ENCODE data around the gene TMEM263. TPM values are rescaled to one million over a fixed set of nuclear protein-coding genes. Genes with fewer than 3 reads are reported as not detected.

Gene TMEM263
- total RNA-seq, 1 experiment from 2014 or later = 11.8 TPM

DNA sequence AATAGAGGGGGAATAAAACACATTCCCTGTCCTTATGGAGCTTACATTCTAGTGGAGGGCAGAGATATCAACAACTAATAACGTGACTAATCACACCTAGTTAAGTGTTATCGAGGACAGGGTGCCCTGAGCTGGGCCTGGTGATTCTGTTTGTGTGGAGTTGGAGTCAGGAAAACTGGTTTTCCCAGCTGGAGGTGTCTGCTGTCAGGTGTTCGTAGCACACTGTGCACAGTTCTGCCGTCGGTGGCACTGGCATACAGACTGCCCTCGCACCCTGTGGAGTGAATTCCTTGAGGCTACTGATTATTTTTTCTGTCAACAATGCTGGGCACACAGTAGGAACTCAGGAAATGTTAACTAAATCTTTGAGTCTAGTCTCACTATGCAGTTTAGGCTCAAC is 32.1 kb downstream of the TMEM263 start:
- Histone ChIP-seq H4K5ac (ENCODE audit: insufficient read length, low read depth, low read length) (no peak overlapping the region), H2AFZ (ENCODE audit: low read length) (no peak overlapping the region), H3K4ac (ENCODE audit: low read depth, low read length) (no peak overlapping the region), H3K79me2 (ENCODE audit: insufficient read depth, low read length) (no peaks in the 10 kb centered on the region), H3K23me2 (ENCODE audit: insufficient read length, low read depth, low read length, poor library complexity, severe bottlenecking) (peaks cover 6% of the 10 kb centered on the region), H4K8ac (replicated peaks; ENCODE audit: insufficient read length, low read depth, low read length) (no peak overlapping the region), H3K79me1 (ENCODE audit: insufficient read depth, low read depth, low read length, poor library complexity, severe bottlenecking) (no peaks in the 10 kb centered on the region), H3K23ac (ENCODE audit: insufficient read length, low read depth, low read length) (no peak overlapping the region), H3K14ac (ENCODE audit: insufficient read depth, low read length) (no peak overlapping the region), H2AK5ac (ENCODE audit: insufficient read length, low read length) (no peak overlapping the region), H4K20me1 (ENCODE audit: control insufficient read depth, insufficient read depth, insufficient read length) (no peaks in the 10 kb centered on the region), H2BK12ac (ENCODE audit: insufficient read length, low read depth, low read length) (no peak overlapping the region), H3T11ph (ENCODE audit: low read length) (no peak overlapping the region), H4K91ac (ENCODE audit: insufficient read length, low read depth, low read length) (no peak overlapping the region), H3K27ac (ENCODE audit: insufficient read length, low read depth, low read length) (no peak overlapping the region), H3K4me2 (ENCODE audit: insufficient read depth, insufficient read length, low read length) (peak overlapping the region; percentile 41), H3K56ac (ENCODE audit: insufficient read length, low read depth, low read length) (no peak overlapping the region), H2BK15ac (ENCODE audit: low read depth, low read length) (no peak overlapping the region), H2BK5ac (ENCODE audit: insufficient read length, low read length) (no peak overlapping the region), H3K9me3 (ENCODE audit: control insufficient read depth, low read depth, low read length) (no peaks in the 10 kb centered on the region), H3K18ac (ENCODE audit: insufficient read length, low read depth, low read length) (no peak overlapping the region), H2BK20ac (ENCODE audit: low read depth, low read length, poor library complexity, severe bottlenecking) (no peak overlapping the region), H2BK120ac (ENCODE audit: low read depth, low read length, poor library complexity, severe bottlenecking) (no peak overlapping the region), H3K4me1 (ENCODE audit: insufficient read depth, low read length) (no peaks in the 10 kb centered on the region; the same call in 1 of the 2 replicates), H3K9ac (ENCODE audit: extremely low read depth, insufficient read length, low read length) (no peak overlapping the region), H3K27me3 (ENCODE audit: insufficient read depth, low read length) (no peaks in the 10 kb centered on the region)
- no peak overlapping the region for H3K27ac Mint-ChIP-seq
- TF ChIP-seq, protein P1, sequence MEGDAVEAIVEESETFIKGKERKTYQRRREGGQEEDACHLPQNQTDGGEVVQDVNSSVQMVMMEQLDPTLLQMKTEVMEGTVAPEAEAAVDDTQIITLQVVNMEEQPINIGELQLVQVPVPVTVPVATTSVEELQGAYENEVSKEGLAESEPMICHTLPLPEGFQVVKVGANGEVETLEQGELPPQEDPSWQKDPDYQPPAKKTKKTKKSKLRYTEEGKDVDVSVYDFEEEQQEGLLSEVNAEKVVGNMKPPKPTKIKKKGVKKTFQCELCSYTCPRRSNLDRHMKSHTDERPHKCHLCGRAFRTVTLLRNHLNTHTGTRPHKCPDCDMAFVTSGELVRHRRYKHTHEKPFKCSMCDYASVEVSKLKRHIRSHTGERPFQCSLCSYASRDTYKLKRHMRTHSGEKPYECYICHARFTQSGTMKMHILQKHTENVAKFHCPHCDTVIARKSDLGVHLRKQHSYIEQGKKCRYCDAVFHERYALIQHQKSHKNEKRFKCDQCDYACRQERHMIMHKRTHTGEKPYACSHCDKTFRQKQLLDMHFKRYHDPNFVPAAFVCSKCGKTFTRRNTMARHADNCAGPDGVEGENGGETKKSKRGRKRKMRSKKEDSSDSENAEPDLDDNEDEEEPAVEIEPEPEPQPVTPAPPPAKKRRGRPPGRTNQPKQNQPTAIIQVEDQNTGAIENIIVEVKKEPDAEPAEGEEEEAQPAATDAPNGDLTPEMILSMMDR (conservative IDR thresholded peaks at IDR 0.05) = no peak
- DNase-seq = no peak
- no CpG with 5 or more reads among the region's 6 CpGs for WGBS (ENCODE audit: extremely low coverage, insufficient read length, low lambda C conversion rate)
- H3K4me1 Mint-ChIP-seq = peaks cover 18 to 22% of the 10 kb centered on the region in 2 experiments
- H3K9me3 Mint-ChIP-seq = no peaks in the 10 kb centered on the region; a peak in 1 of 5 replicates
- peak overlapping the region in 1 of 2 experiments; percentile 89; a peak in 2 of 5 replicates for H3K4me3 Mint-ChIP-seq
- H3K36me3 Mint-ChIP-seq (ENCODE audit: insufficient read depth in 1 of 3, low read depth in 3 of 3) = peaks cover 13 to 25% (median 21%) of the 10 kb centered on the region in 3 experiments; a peak in 6 of 7 replicates
- no peaks in the 10 kb centered on the region; the same call in 1 of the 2 replicates for H3K27me3 Mint-ChIP-seq (ENCODE audit: low read depth)

All from H9 (cell line).